Activated effector memory CD4-positive, alpha-beta T cell treated with Interleukin-2 at 50 U/mL for 16 hours (primary cell): Measurements from ENCODE around the gene OASL.
"Not testable (repeated sequence)": the region's sequence is repeated elsewhere in the genome, so short reads cannot be mapped to it uniquely, and the experiment has no call there.

Experiments
- DNase-seq: peaks from one replicate; pipeline ENCODE4 v3.0.0-alpha.2; 2020

OASL gene

GRCh38 chr12:121038861-121039668 lies at the start of gene OASL:
OASL (minus strand) TSS chr12:121039246; CDS start chr12:121038971, 275 bp downstream.
- peak; percentile 55 for DNase-seq

GRCh38 chr12:121088195-121088585 lies 49.1 kb upstream of the OASL start:
- no peak for DNase-seq

DNA sequence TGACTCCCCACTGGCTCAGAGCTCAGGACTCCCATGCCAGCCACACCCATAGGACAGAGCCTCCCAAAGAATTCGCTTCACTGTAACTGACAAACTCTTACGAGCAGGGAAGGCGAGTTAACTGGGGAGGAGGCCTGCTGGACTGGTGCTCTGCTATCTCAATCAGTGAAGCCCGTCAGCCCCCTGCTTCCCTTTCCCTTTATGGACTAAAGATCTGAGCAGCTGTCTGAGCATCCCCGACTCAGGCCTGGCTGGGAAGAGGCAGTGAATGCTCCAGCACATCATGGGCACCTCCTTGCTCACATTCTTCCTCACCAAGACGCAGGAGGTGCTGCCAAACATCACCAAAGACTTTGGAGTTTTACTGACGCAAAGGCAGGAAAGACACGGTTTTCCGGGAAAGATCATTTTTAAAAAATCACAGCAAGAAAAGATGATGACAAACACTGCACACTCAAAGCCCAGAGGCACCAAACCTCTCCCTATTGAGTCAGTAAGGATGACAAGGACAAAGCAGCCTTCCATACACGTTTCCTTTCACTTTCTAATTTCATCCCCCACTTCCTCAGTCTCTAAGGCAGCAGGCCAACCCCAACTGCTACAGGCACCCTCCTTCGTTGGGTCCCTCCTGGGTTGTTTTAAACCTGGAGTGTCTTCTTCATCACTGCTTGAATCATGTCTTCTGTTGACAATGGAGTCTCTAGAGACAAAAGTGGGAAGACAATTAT lies 48.6 kb upstream of the OASL start:
- DNase-seq: no peak

GRCh38 chr12:121086781-121087295 lies 47.8 kb upstream of the OASL start:
- no peak for DNase-seq

- no peak for DNase-seq
Measured at GRCh38 chr12:121085506-121086353, 46.7 kb upstream of the OASL start.

DNA sequence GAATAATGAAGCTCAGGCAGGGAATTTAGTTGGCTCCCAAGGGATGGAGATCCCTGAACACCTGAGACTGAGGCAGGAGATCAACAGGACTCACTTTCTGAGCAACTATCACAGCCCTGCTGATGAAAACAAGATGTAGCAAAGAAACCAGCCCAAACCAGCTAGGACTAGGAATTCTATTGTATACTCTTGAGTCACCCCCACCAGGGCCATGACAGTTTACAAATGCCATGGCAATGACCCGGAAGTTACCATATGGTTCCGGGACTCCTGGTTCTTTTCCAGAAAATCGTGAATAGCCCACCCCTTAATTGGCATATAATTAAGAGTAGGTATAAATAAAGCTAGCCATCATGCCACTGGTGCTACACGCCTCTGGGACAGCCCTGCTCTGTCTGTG lies 46.0 kb upstream of the OASL start:
- DNase-seq: no peak

- no peak for DNase-seq
Measured at GRCh38 chr12:121084229-121084628, 45.2 kb upstream of the OASL start.

DNA sequence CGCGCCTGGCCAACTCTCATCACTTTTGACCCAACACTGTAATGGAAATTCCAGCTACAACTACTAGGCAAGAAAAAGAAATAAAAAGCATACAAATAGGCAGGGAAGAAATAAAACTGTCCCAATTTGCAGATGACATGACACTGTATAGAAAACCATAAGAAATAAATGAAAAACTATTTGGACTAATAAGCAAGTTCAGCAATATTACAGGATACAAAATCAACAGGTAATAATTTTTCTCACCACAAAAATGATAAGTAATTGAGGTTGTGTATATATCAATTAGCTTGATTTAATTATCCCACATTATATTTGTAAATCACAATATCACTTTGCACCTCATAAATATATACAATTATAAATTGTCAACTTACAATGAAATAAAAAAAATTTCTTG lies 41.9 kb upstream of the OASL start:
- no peak for DNase-seq

DNA sequence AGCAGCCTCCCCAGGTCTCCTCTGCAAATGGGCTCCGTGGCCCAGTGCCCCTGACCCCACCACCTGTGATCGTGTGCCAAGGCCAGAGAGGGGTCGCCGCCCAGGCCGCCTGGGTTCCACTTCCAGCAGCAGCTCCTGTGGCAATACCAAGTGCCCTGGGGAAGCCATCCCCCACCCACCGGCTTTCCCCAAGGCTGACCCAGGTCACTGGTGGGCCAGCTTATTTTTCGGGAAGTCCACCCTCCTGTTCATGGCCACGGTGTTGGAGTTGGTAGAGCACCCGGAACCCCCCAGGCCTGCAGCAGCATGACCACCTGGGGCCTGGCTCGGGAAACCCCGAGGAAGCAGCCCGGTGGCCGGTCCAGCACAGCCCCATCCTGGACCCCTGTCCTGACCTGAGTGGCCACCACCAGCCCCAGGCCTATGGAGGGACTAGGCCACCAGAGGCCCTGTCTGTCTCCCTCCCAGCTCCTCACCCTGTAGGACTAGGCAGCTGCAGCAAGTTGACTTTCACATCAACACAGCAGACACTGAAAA lies 40.8 kb upstream of the OASL start:
- DNase-seq: no peak

GRCh38 chr12:121077440-121077839 lies 38.4 kb upstream of the OASL start:
- DNase-seq: not testable (repeated sequence)

GRCh38 chr12:121075911-121076310 lies 36.9 kb upstream of the OASL start:
- DNase-seq: not testable (repeated sequence)

- no peak for DNase-seq
Measured at GRCh38 chr12:121072147-121072546, 33.1 kb upstream of the OASL start.

DNA sequence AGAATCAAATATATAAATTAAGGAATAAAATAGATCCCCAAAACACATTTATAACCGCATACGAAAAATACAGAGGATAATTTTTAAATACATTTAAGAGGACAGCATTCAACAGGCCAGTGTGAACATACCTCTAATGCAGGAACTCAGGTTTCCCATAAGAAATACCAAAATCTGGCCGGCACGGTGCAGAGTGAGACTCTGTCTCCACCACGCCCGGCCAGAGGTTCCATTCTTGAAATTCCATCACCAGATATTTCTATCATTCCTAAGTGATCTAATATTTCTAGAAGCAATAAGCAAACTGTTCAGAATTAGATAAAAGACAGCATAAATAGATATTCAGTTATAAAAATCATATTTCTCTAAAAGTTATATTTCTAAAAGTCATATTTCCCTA lies 30.2 kb upstream of the OASL start:
- no peak for DNase-seq

GRCh38 chr12:121065345-121065744 lies 26.3 kb upstream of the OASL start:
- DNase-seq: no peak

DNA sequence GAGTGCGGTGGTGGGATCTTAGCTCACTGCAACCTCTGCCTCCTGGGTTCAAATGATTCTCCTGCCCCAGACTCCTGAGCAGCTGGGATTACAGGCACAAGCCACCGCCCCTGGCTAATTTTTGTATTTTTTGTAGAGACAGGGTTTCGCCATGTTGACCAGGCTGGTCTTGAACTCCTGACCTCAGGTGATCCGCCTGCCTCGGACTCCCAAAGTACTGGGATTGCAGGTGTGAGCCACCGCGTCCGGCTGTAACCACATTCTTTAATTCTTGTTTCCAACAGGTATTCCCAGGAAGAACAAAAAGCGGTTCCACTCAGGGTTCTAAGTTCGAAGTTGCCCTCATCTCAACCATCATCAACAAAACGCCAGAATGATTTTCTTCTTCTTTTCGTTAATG lies 25.5 kb upstream of the OASL start:
- DNase-seq: not testable (repeated sequence)

GRCh38 chr12:121064116-121064515 lies 25.1 kb upstream of the OASL start:
- no peak for DNase-seq

DNA sequence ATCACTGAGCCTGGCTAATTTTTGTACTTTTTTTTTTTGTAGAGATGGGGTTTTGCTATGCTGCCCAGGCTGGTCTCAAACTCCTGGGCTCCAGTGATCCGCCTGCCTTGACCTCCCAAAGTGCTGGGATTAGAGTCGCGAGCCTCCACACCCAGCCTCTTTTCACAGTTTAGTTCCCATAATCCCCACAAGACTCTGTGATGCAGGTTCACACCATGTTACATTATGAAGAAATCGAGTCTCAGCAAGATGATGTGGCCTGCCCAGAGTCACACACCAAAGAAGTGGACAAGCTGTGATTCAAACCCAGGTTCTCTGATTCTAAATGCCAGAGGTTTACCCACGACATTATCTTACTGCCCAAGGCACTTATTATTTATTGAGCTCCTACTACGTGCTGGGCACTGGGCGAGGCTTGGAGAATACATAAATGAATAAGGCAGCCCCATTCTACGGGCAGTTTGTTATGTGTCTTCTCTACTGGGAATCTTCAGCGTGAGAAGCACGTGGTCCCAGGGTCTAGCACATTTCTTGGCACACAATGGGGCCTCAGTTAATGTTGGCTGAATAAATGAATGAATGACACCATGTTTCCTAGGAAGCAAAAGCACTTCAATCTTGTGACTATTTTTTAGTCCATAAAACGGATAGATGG lies 23.5 kb upstream of the OASL start:
- no peak for DNase-seq

- no peak for DNase-seq
Measured at GRCh38 chr12:121061831-121062230, 22.8 kb upstream of the OASL start.

DNA sequence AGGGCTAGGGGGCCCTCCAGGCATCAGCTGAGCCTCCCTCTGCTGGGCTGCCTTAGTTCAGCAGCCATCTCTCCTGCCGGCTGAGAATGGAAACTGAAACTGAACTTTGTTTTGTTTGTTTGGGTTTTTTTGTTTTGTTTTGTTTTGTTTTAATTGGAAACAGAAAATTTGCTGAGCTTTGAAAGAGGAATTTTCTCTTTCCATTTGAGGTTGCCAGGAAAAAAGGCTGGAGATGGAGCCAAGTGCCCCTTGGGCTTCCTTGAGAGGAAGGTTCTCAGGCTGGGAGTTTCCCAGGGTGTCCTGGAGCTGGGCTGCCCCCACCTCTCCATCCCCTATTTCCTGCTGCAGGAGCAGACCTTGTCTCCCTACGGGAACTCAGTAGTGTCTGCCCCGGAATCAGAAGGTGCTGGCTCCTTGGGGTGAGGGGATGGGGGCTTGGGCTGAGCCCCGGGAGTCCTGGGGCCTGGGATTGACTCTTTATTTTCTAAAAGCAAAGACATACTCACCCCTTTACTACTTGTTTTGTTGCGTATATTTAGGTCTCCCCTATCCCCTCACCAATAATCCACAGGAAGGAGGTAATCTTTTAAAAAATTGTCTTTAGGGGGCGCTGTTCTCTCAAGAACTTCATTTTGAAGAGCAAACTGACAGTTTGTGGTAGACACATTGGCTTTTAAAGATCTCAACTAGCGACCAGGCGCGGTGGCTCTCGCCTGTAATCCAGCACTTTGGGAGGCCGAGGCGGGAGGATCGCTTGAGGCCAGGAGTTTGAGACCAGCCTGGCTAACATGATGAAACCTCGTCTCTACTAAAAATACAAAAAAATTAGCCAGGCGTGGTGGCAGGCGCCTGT lies 21.3 kb upstream of the OASL start:
- DNase-seq: peak; percentile 53

- no peak for DNase-seq
Measured at GRCh38 chr12:121059031-121059898, 20.2 kb upstream of the OASL start.
